Neural progenitor cell (in vitro differentiated cells): ENCODE results near the gene KCNJ15.

Experiments used
- CTCF ChIP-seq: fragments of 200-600 bp; sonication (generic); IDR thresholded peaks from 2 replicates; pipeline ENCODE4 v1.5.1; 2017; ENCODE audit warnings: antibody characterized with exemption, mild to moderate bottlenecking
- EZH2phosphoT487 ChIP-seq: fragments of 200-600 bp; sonication (generic); IDR thresholded peaks from 2 replicates; pipeline ENCODE4 v1.6.1; 2017; ENCODE audit warnings: antibody characterized with exemption

GRCh38 chr21:38343691-38344090 is 86.9 kb downstream of the KCNJ15 start:
- no peak for TF ChIP-seq CTCF
- TF ChIP-seq EZH2phosphoT487 = no peak
